K562 (cell line): ENCODE results near the gene DDX54. TPM values are rescaled to one million over a fixed set of nuclear protein-coding genes. Genes with fewer than 3 reads are reported as not detected.

Experiments used
- ARID1B ChIP-seq: fragments of 450-650 bp; IDR thresholded peaks from 2 replicates; pipeline ENCODE4 v1.6.1; 2016; ENCODE audit warnings: antibody characterized with exemption, mild to moderate bottlenecking, inconsistent platforms
- CBFA2T2 ChIP-seq: fragments of 450-650 bp; conservative IDR thresholded peaks from 2 replicates; pipeline ENCODE4 v1.6.1; 2017; ENCODE audit warnings: mild to moderate bottlenecking
- CBFA2T3 ChIP-seq: fragments of 450-650 bp; IDR thresholded peaks from 2 replicates; pipeline ENCODE4 v1.6.1; 2017
- CTBP1 ChIP-seq: fragments of 450-650 bp; IDR thresholded peaks from 2 replicates; pipeline ENCODE4 v1.6.1; 2016; ENCODE audit warnings: borderline replicate concordance
- CXXC5 ChIP-seq: fragments of 250-450 bp; sonication (Bioruptor Pico); IDR thresholded peaks from 2 replicates; pipeline ENCODE4 v1.8.0; 2022; ENCODE audit warnings: inconsistent platforms, mild to moderate bottlenecking, moderate library complexity
- ELF1 ChIP-seq: fragments of 200-800 bp; sonication (Bioruptor generic); IDR thresholded peaks from 2 replicates; pipeline ENCODE4 v1.6.1; 2016; ENCODE audit warnings: missing genetic modification characterization, missing compliant biosample characterization
- EP300 ChIP-seq: IDR thresholded peaks from 2 replicates; pipeline ENCODE4 v1.6.1; 2012; ENCODE audit warnings: low read length, improper control_type of control experiment
- FOXO4 ChIP-seq: fragments of 450-650 bp; formaldehyde crosslinking; IDR thresholded peaks from 2 replicates; pipeline ENCODE4 v1.4.0; 2020; ENCODE audit warnings: mild to moderate bottlenecking, moderate library complexity
- LEF1 ChIP-seq: fragments of 450-650 bp; IDR thresholded peaks from 2 replicates; pipeline ENCODE4 v1.6.1; 2016; ENCODE audit warnings: mild to moderate bottlenecking
- MAFG ChIP-seq: fragments of 450-650 bp; conservative IDR thresholded peaks from 2 replicates; pipeline ENCODE4 v1.6.1; 2016; ENCODE audit warnings: missing genetic modification characterization, missing compliant biosample characterization
- MAZ ChIP-seq, 2 experiments: fragments of 450-650 bp in 1 of 2; sonication (generic) in 1 of 2; formaldehyde crosslinking; IDR thresholded peaks in 1 of 2; conservative IDR thresholded peaks in 1 of 2; 2 replicates each; pipeline versions ENCODE4 v1.4.0 to v1.5.0; 2020; ENCODE audit warnings: mild to moderate bottlenecking in 1 of 2, missing genetic modification reagents in 1 of 2
- MTA2 ChIP-seq: fragments of 450-650 bp; IDR thresholded peaks from 2 replicates; pipeline ENCODE4 v1.6.1; 2016; ENCODE audit warnings: low read depth
- MXI1 ChIP-seq: IDR thresholded peaks from 2 replicates; pipeline ENCODE4 v1.6.1; 2011; ENCODE audit warnings: low read depth, mild to moderate bottlenecking, improper control_type of control experiment, low read length
- NFIC ChIP-seq: fragments of 450-650 bp; IDR thresholded peaks from 2 replicates; pipeline ENCODE4 v1.6.1; 2017; ENCODE audit warnings: mild to moderate bottlenecking, inconsistent platforms
- POLR2AphosphoS5 ChIP-seq: IDR thresholded peaks from 2 replicates; pipeline ENCODE4 v1.6.1; 2011; ENCODE audit warnings: mild to moderate bottlenecking, low read depth, low read length, moderate library complexity; ENCODE audit not compliant: control insufficient read depth, insufficient read depth
- RFX7 ChIP-seq: fragments of 250-450 bp; sonication (Bioruptor Pico); IDR thresholded peaks from 2 replicates; pipeline ENCODE4 v1.5.1; 2021; ENCODE audit warnings: mild to moderate bottlenecking
- RHOXF2B ChIP-seq: fragments of 250-450 bp; sonication (Bioruptor Pico); conservative IDR thresholded peaks from 2 replicates; pipeline ENCODE4 v1.5.1; 2021
- SAFB ChIP-seq: fragments of 200-400 bp; formaldehyde crosslinking; IDR thresholded peaks from 2 replicates; pipeline ENCODE4 v1.6.1; 2017; ENCODE audit warnings: low read depth, low read length, borderline replicate concordance
- SMAD4 ChIP-seq: fragments of 250-450 bp; sonication (Bioruptor Pico); conservative IDR thresholded peaks from 2 replicates; pipeline ENCODE4 v1.8.0; 2021; ENCODE audit warnings: inconsistent platforms, mild to moderate bottlenecking, moderate library complexity
- SMARCA4 ChIP-seq: fragments of 450-650 bp; IDR thresholded peaks from 2 replicates; pipeline ENCODE4 v1.6.1; 2016
- TBL1XR1 ChIP-seq, 2 experiments: IDR thresholded peaks; 2 replicates each; pipeline ENCODE4 v1.6.1; 2012; ENCODE audit warnings: improper control_type of control experiment in 2 of 2, low read length in 2 of 2, mild to moderate bottlenecking in 1 of 2
- TBP ChIP-seq: optimal IDR thresholded peaks from 2 replicates; pipeline ENCODE3; 2011; ENCODE audit warnings: low read depth, low read length, improper control_type of control experiment
- TCF3 ChIP-seq: sonication (generic); formaldehyde crosslinking; IDR thresholded peaks from 2 replicates; pipeline ENCODE4 v1.4.0; 2020; ENCODE audit warnings: mild to moderate bottlenecking, missing genetic modification reagents
- TEAD2 ChIP-seq: fragments of 450-650 bp; IDR thresholded peaks from 2 replicates; pipeline ENCODE4 v1.6.1; 2016; ENCODE audit warnings: missing genetic modification characterization, control low read depth, missing compliant biosample characterization
- TGIF2 ChIP-seq: sonication (generic); formaldehyde crosslinking; IDR thresholded peaks from 2 replicates; pipeline ENCODE4 v1.8.1; 2022; ENCODE audit warnings: mild to moderate bottlenecking, missing genetic modification reagents, moderate library complexity
- ZNF175 ChIP-seq: fragments of 200-800 bp; sonication (Bioruptor generic); IDR thresholded peaks from 2 replicates; pipeline ENCODE4 v1.6.1; 2016; ENCODE audit warnings: low read depth, mild to moderate bottlenecking, missing genetic modification characterization, missing compliant biosample characterization
- ZNF408 ChIP-seq: fragments of 250-450 bp; sonication (Bioruptor Pico); IDR thresholded peaks from 2 replicates; pipeline ENCODE4 v1.4.0; 2020; ENCODE audit warnings: low read depth, mild to moderate bottlenecking, moderate library complexity
- ZNF644 ChIP-seq: fragments of 200-800 bp; sonication (Bioruptor generic); IDR thresholded peaks from 2 replicates; pipeline ENCODE4 v1.6.1; 2016; ENCODE audit warnings: low read depth, missing genetic modification characterization, missing compliant biosample characterization
- polyA plus RNA-seq, 8 experiments: library from polyadenylated mRNA; depleted of rRNA in 4 of 8; stranded (reverse) in 5 of 8; unstranded in 3 of 8; fragments of >200 nt; fragmentation: Nextera tagmentation in 2 of 8; fragmentation: Illumina TruSeq in 1 of 8; extraction: Ambion mirVana in 2 of 8; extraction: Trizol in 1 of 8; gene quantifications; 2 replicates each; pipeline versions ENCODE4 v1.2.1 to v1.2.3, GENCODE V29; 2011 to 2014; ENCODE audit warnings: inconsistent platforms in 1 of 8, missing spikeins in 1 of 8
- total RNA-seq, 7 experiments: library from RNA; depleted of rRNA in 6 of 7; stranded (reverse); fragments of >200 nt in 6 of 7; fragmentation: Illumina TruSeq in 2 of 7; extraction: Trizol in 2 of 7; gene quantifications; 2 replicates each; pipeline versions ENCODE4 v1.2.1 to v1.2.3, GENCODE V29; 2011 to 2021; ENCODE audit warnings: low replicate concordance in 1 of 7
- TF ChIP-seq, protein P1 (sequence below): sonication (generic); formaldehyde crosslinking; IDR thresholded peaks from 2 replicates; pipeline ENCODE4 v1.8.0; 2022; ENCODE audit warnings: missing genetic modification reagents, mild to moderate bottlenecking, moderate library complexity, borderline replicate concordance

DDX54 gene
- total and polyA plus RNA-seq, 9 of the 15 experiments (the other 6 are each of a cell fraction or from before 2014, with no cell fraction given), result 1.4 to 135 (median 51.4) TPM

GRCh38 chr12:113230315-113231234, 45.3 kb upstream of the DDX54 start (continued):
- TF ChIP-seq MTA2, result 0 out of 2 replicates have a peak, but pooled peaks have one; percentile 35
- 0 out of 4 replicates have a peak, but pooled peaks have one; percentile 8 to 13 for TF ChIP-seq MAZ (CRISPR knock-in tag; conservative IDR thresholded peaks at IDR 0.05 in 1 of 2, IDR thresholded peaks at IDR 0.05 in 1 of 2)
- peak; percentile 78 for TF ChIP-seq ARID1B
- peak; percentile 8; the same call in 1 of the 2 replicates for TF ChIP-seq CXXC5 (CRISPR knock-in tag)
- TF ChIP-seq LEF1, result peak; percentile 1; the same call in 1 of the 2 replicates
- no peak for TF ChIP-seq CTBP1
- 0 out of 2 replicates have a peak, but pooled peaks have one; percentile 38 for TF ChIP-seq MXI1
- peak; percentile 82 for TF ChIP-seq TCF3
- peak; percentile 72 for TF ChIP-seq EP300
- peak in 1 of 2 experiments; percentile 40; a peak in 1 of 4 replicates for TF ChIP-seq TBL1XR1 (IDR thresholded peaks at IDR 0.05; ENCODE audit: low read length in 2 of 2)
- peak; percentile 25 for TF ChIP-seq MAFG (tag)
- 0 out of 2 replicates have a peak, but pooled peaks have one; percentile 51 for TF ChIP-seq SMARCA4
- peak; percentile 86; the same call in 1 of the 2 replicates for TF ChIP-seq ZNF175 (CRISPR knock-in tag)
- TF ChIP-seq TBP, result no peak
- peak; percentile 93 for TF ChIP-seq CBFA2T3
- peak; percentile 57 for TF ChIP-seq NFIC
- TF ChIP-seq SMAD4 (CRISPR knock-in tag), result no peak; the same call in 1 of the 2 replicates
- no peak for TF ChIP-seq ZNF408 (CRISPR knock-in tag)
- no peak for TF ChIP-seq RHOXF2B (CRISPR knock-in tag)
- TF ChIP-seq SAFB, result no peak
- TF ChIP-seq ELF1 (tag), result peak; percentile 48; the same call in 1 of the 2 replicates
- TF ChIP-seq, protein P1, sequence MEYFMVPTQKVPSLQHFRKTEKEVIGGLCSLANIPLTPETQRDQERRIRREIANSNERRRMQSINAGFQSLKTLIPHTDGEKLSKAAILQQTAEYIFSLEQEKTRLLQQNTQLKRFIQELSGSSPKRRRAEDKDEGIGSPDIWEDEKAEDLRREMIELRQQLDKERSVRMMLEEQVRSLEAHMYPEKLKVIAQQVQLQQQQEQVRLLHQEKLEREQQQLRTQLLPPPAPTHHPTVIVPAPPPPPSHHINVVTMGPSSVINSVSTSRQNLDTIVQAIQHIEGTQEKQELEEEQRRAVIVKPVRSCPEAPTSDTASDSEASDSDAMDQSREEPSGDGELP (CRISPR knock-in tag), result peak; percentile 76
- TF ChIP-seq FOXO4 (CRISPR knock-in tag), result no peak
- no peak for TF ChIP-seq TGIF2
- 0 out of 2 replicates have a peak, but pooled peaks have one; percentile 34 for TF ChIP-seq POLR2AphosphoS5
- 0 out of 2 replicates have a peak, but pooled peaks have one; percentile 67 for TF ChIP-seq ZNF644 (tag)
- TF ChIP-seq TEAD2, result peak; percentile 70; the same call in 1 of the 2 replicates
- TF ChIP-seq CBFA2T2, result peak; percentile 90
- TF ChIP-seq RFX7 (CRISPR knock-in tag), result no peak
